SK-N-MC (cell line): ENCODE results near the gene ST6GALNAC6.
"Not testable (repeated sequence)": the region's sequence is repeated elsewhere in the genome, so short reads cannot be mapped to it uniquely, and the experiment has no call there.

Experiments used
- DNase-seq: peaks from one replicate; pipeline ENCODE4 v3.0.0-alpha.2; 2011; ENCODE audit warnings: low read depth, low spot score
- H3K27ac ChIP-seq: fragments of 200-600 bp; sonication (generic); 2 replicates; pipeline ENCODE4 v1.5.1; 2016; ENCODE audit warnings: mixed run types
- H3K36me3 ChIP-seq: fragments of 200-600 bp; sonication (generic); 2 replicates; pipeline ENCODE4 v1.6.1; 2017; ENCODE audit warnings: antibody characterized with exemption, low read length, mixed read lengths; ENCODE audit not compliant: insufficient read depth
- H3K4me3 ChIP-seq: fragments of 200-600 bp; sonication (generic); 2 replicates; pipeline ENCODE4 v1.5.1; 2016
- H3K9ac ChIP-seq: fragments of 200-600 bp; sonication (generic); 2 replicates; pipeline ENCODE4 v1.8.0; 2017; ENCODE audit warnings: mixed run types, mixed read lengths; ENCODE audit not compliant: insufficient read length
- H3K9me3 ChIP-seq: fragments of 200-600 bp; sonication (generic); 2 replicates; pipeline ENCODE4 v1.6.1; 2017; ENCODE audit warnings: low read depth, mild to moderate bottlenecking, antibody characterized with exemption, low read length, moderate library complexity, mixed read lengths
- EZH2 ChIP-seq: fragments of 200-600 bp; sonication (generic); IDR thresholded peaks from one replicate; pipeline ENCODE4 v1.6.1; 2017; ENCODE audit warnings: antibody characterized with exemption
- FOXP2 ChIP-seq: optimal IDR thresholded peaks from 2 replicates; pipeline ENCODE3; 2011; ENCODE audit warnings: mild to moderate bottlenecking, moderate library complexity; ENCODE audit not compliant: insufficient read depth; ENCODE audit errors: extremely low read length, control extremely low read depth
- POLR2AphosphoS5 ChIP-seq: IDR thresholded peaks from 2 replicates; pipeline ENCODE4 v1.6.1; 2012; ENCODE audit warnings: mild to moderate bottlenecking, low read depth, low read length, borderline replicate concordance

Gene ST6GALNAC6

DNA sequence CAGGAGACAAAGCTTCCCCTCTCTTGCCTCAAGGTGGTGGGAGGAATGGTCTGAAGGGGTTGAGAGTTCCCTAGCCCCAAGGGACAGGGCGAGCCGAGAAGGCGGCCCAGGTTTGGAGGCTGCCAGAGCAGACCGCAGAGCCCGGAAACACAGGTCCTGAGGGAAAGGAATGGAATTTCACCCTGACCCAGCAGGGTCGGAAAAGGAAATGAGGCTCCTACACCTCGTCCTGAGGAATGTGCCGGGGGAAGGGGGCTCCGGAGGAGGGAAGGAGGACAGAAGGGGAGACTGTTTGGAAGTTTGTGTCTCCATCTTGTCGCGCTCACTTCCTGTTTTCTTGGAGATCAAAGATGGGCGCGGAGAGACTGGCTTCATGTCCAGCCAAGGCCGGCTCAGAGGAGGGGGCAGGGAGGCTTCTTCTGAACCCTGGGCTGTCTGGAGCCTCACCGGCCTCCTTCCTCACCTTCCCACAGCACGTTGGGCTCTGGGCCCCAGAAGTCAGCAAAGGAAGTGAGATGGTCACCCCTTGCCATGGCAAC, 54.5 kb downstream of the ST6GALNAC6 start:
- no peak for TF ChIP-seq FOXP2
- no peak for TF ChIP-seq EZH2
- TF ChIP-seq POLR2AphosphoS5: no peak
- peaks cover 8% of the 10 kb centered on the region for H3K36me3 ChIP-seq
- H3K9me3 ChIP-seq: no peaks in the 10 kb centered on the region
- no peak overlapping the region for H3K27ac ChIP-seq
- no peak overlapping the region for H3K4me3 ChIP-seq
- H3K9ac ChIP-seq: no peak overlapping the region
- DNase-seq: no peak

DNA sequence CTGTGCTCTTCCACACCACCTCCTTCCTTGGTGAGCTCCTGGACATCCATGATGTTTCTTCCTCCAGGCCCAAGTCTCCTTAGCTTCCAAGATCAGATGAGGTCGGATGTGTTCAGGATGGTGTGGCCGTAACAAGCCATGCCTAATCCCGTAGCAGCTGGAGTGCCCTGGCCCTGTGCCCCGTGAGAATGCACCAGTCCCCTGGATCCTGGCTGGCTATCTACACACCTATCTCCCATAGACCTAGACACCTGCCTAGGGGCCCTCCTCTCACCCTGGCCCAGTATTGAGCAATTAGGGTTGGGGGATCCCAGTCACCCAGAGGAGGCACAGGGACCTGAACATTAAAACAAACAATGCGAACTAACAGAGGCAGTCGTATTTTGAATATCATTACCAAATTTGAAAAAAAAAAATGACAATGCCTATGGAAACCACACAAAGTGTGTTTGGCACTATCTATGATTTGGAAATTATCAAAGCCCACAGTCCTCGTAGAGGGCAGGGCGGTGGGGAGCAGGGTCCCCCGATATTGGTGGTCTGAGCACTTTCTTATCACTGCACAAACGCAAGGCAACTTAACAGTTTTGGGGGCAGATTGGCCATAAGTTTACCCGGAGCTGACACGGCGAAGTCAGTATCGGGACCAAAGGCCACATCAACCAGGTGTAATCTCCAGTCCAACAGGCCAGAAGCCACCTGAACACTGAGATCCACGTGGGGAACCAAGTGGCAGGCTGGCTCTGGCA, 58.1 kb downstream of the ST6GALNAC6 start:
- Histone ChIP-seq H3K9me3 (no peaks in the 10 kb centered on the region), H3K36me3 (no peaks in the 10 kb centered on the region; the same call in 1 of the 2 replicates), H3K9ac (no peak overlapping the region), H3K27ac (no peak overlapping the region), H3K4me3 (no peak overlapping the region)
- no peak for DNase-seq
- TF ChIP-seq POLR2AphosphoS5: no peak
- no peak for TF ChIP-seq FOXP2
- no peak for TF ChIP-seq EZH2

DNA sequence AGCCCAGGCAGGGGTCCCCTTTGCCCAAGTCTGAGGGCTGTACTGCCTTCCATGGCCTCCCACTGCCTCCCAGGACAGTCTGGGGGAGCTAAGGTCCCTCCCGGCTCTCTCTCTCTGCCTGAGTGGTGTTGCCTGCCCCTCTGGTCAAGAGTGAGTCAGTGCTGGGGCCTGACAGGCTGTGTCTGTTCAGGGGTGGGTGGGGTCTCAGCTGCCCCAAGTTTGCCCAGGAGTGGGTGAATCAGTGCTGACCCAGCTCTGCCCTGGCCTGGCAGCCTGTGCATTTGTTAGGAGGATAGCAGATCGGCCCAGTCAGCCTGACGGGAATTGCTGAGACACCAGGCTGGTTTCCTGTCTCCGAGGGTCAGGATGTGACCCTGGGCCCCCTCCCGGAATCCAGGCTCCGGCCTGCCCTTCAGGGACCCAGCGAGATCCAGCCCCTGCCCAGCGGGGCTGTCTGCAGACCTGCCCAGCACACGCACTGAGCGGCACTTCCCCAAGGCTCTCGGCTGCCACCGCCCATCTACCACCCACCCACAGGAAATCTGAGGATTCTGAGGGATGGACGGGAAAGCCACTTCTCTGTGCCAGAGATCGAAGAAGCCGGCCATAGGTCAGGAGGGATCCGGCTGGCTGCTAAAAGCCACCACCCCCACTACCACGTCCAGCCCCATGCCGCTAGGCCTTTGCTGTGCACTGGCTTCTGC, 60.9 kb downstream of the ST6GALNAC6 start:
- H3K36me3 ChIP-seq: no peaks in the 10 kb centered on the region; the same call in 1 of the 2 replicates
- H3K4me3 ChIP-seq: no peak overlapping the region
- H3K27ac ChIP-seq: no peak overlapping the region
- TF ChIP-seq EZH2 (no peak), FOXP2 (no peak), POLR2AphosphoS5 (no peak)
- H3K9me3 ChIP-seq: no peaks in the 10 kb centered on the region
- H3K9ac ChIP-seq: no peak overlapping the region
- DNase-seq: no peak

DNA sequence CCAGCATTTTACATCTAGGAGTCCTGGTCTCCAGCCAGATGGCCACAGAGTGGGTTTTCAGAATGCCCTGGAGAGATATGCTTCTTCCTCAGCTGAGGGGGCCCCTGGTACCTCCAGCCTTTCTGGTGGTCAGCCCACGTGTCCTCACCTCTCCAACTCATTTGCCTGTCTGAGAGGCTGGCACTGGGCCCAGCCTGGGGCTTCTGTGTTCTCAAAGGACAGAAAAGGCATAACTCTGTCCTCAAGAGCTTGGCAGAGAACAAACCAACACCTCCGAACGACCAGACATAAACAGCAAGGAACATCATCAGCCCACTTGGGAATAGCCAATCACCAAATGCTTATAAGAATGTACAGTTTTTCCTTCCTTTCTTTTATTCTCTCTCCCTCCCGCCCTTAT, 62.1 kb downstream of the ST6GALNAC6 start:
- no peaks in the 10 kb centered on the region for H3K36me3 ChIP-seq
- DNase-seq: no peak
- TF ChIP-seq POLR2AphosphoS5 (no peak), EZH2 (no peak), FOXP2 (no peak)
- no peaks in the 10 kb centered on the region for H3K9me3 ChIP-seq
- no peak overlapping the region for H3K9ac ChIP-seq
- H3K4me3 ChIP-seq: no peak overlapping the region
- no peak overlapping the region for H3K27ac ChIP-seq

DNA sequence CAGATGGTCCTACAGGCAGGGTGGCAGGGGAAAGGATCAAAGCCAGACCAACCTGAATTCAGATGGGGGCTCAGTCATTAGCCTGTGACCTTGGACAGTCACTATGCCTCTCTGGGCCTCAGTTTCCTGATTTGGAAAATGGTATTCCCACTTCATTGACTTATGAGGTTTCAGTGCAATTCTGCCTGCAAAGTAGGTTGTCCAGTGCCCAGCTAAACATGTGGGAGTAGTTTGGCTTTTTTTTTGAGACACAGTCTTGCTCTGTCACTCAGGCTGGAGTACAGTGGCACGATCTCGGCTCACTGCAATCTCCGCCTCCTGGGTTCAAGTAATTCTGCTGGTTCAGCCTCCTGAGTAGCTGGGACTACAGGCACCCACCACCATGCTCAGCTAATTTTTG, 62.8 kb downstream of the ST6GALNAC6 start:
- H3K4me3 ChIP-seq, H3K27ac ChIP-seq, DNase-seq, H3K9ac ChIP-seq, H3K9me3 ChIP-seq, H3K36me3 ChIP-seq: not testable (repeated sequence)

DNA sequence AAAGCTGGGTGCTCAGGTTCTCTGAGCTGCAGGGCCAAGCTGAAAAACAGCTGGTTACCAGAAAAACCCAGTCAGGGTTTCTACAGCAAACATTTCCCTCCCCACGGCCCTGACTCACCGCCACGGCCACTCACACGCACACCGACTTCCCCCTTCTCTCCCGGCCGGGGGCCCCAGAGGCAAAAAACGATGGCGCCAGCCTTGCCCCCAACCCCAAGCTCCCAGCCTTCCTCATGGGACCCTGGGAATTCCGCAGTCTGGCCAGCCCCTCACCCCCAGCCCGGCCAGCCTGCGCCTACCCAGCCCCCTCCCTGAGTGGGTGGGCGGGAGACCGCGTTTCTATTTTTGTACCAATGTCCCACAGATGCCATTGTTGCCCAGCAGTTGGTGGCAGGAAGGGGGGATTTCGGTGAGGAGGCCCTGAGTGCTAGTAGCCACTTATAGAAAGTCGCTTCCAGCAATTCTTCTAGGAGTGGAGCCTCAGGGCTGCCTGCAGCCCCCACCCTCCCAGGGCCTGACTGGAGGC, 63.3 kb downstream of the ST6GALNAC6 start:
- no peak overlapping the region for H3K4me3 ChIP-seq
- no peak overlapping the region for H3K27ac ChIP-seq
- H3K9ac ChIP-seq: no peak overlapping the region
- no peaks in the 10 kb centered on the region for H3K36me3 ChIP-seq
- H3K9me3 ChIP-seq: no peaks in the 10 kb centered on the region
- TF ChIP-seq EZH2 (no peak), POLR2AphosphoS5 (no peak), FOXP2 (no peak)
- no peak for DNase-seq
